ENCODE data around the gene YAP1. TPM values are rescaled to one million over a fixed set of nuclear protein-coding genes. Genes with fewer than 3 reads are reported as not detected.
"Not testable (repeated sequence)": the region's sequence is repeated elsewhere in the genome, so short reads cannot be mapped to it uniquely, and the experiment has no call there.

Gene YAP1
- polyA plus RNA-seq, 4 donors = 171 to 199 (median 186) TPM

- DNase-seq (ENCODE audit: low read depth in 4 of 4, low spot score in 2 of 4) = no peak
These were observed 86.1 kb downstream of the YAP1 start for GRCh38 chr11:102196351-102196750.

- no peak for DNase-seq (ENCODE audit: low read depth in 4 of 4, low spot score in 2 of 4)
These were observed 86.6 kb downstream of the YAP1 start for GRCh38 chr11:102196816-102197215.

DNA sequence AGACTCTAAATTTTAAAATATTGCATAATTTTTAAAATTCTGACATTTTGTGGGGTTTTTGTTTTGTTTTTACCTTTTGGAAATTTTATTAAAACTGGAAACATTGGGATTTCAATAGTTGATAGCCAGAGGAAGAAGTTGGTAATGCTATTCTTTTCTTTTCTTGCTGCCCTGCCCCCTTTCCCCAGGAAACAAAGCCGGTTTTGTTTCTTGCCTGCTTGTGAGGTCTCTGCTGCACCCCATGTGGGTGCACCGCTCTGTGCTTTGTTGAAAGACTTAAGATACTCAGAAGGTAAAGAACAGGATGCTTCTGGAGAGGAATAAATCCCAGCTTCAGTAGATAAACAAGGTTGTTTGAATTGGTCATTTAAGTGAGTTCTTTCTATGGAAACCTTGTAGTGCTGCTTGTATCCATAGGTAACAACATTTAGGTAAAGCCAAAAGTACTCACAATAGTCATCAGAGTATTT lies 87.5 kb downstream of the YAP1 start:
- DNase-seq (ENCODE audit: low read depth in 4 of 4, low spot score in 2 of 4) = no peak

DNA sequence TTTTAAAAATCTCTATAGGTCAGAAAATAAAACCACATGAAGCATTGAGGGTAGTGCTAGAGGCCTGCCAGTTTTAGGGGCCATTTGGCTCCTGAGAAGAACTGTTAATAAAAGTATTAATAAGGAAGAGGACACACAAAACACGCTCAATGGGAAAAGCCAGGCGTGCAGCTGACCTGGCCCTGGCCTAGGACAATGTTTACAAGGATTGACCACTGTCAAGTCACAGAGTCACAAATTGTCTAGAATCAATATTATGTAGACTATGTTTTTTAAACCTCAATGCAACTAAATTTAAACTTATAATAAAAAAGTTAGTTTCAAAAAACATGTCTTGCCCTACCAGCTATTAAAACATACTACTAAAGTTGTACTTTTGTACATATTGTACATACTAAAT lies 89.4 kb downstream of the YAP1 start:
- DNase-seq (ENCODE audit: low read depth in 4 of 4, low spot score in 2 of 4) = no peak

DNA sequence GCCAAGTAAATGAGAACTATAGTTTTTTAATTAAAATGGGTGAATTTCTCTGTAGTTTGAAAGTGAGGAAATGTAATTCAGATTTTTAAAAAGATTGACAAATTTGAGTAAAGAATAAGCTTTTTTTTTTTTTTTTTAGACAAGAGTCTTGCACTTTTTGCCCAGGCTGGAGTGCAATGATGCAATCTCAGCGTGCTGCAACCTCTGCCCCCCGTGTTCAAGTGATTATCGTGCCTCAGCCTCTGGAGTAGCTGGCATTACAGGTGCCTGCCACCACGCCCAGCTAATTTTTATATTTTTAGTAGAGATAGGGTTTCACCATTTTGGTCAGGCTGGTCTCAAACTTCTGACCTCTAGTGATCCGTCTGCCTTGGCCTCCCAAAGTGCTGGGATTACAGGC lies 90.1 kb downstream of the YAP1 start:
- not testable (repeated sequence) for DNase-seq (ENCODE audit: low read depth in 4 of 4, low spot score in 2 of 4)

DNA sequence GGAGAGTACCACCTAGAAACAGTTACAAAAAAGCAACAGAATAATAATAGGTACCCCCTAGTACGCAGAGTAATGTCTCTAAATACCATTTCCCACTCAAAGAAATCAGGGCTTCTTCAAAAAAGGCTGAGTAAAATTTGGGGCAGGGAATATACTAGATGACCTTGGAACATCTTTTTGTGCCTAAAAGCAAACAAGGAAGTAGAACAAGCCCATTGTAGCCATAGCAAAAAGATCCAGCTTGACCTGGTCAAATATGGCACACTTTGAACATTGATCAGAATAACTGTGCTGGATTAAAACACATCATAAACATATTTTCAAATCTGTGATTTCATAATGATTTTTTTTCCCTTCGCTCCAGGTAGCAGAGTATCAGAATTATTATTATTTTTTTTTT lies 91.5 kb downstream of the YAP1 start:
- no peak for DNase-seq (ENCODE audit: low read depth in 4 of 4, low spot score in 2 of 4)

- DNase-seq (ENCODE audit: low read depth in 4 of 4, low spot score in 2 of 4) = no peak
These were observed 92.7 kb downstream of the YAP1 start for GRCh38 chr11:102202972-102203371.

- DNase-seq (ENCODE audit: low read depth in 4 of 4, low spot score in 2 of 4) = no peak
These were observed 93.9 kb downstream of the YAP1 start for GRCh38 chr11:102204174-102204573.

DNA sequence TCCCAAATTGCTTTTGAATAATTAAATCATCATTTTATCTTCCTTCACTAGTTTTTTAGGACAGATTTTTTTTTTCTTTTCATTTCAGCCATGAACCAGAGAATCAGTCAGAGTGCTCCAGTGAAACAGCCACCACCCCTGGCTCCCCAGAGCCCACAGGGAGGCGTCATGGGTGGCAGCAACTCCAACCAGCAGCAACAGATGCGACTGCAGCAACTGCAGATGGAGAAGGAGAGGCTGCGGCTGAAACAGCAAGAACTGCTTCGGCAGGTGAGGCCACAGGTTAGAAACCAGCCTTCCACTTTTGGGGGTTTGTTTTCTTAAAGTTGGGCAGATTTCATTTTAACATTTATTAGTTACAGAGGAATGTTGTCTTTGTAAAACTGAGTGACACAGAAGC lies 95.6 kb downstream of the YAP1 start:
- no peak for DNase-seq (ENCODE audit: low read depth in 4 of 4, low spot score in 2 of 4)

DNA sequence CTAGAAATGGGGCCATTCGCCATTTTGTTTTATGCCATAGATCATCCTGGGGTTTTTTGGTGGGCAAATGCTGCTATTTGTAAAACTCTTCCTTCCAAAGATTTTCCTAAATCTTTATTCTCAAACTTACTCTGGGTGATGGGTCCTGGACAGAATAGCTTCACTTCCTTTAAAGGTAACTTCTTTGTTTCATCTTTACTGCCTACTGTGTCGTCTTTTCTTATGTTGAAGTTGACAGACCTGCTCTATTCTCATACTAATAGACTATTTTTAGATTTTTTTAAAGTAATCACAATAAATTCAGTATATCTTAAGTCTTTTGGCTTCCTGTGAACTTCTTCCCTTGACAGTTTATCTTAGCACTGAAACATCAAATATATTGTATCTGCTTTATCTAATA lies 98.6 kb downstream of the YAP1 start:
- no peak for DNase-seq (ENCODE audit: low read depth in 4 of 4, low spot score in 2 of 4)

DNA sequence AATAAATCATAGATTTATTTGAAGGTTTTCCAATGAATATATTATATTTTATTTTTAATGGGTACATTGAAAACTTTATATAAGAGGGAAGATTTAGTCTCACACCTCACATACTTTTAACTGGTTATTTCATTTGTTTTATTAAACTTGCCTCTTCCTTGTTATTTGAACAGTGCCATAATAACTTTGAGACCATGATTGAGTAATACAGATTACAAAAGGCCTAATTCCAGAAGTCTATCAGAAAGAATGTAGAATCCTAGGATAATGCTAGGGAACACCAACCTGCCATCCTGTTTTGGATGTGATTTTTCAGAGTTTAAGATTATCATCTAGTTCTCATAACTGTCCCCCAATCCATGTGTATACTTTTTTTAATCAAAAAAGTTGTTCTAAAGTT lies 104.4 kb downstream of the YAP1 start:
- no peak for DNase-seq (ENCODE audit: low read depth in 4 of 4, low spot score in 2 of 4)

DNA sequence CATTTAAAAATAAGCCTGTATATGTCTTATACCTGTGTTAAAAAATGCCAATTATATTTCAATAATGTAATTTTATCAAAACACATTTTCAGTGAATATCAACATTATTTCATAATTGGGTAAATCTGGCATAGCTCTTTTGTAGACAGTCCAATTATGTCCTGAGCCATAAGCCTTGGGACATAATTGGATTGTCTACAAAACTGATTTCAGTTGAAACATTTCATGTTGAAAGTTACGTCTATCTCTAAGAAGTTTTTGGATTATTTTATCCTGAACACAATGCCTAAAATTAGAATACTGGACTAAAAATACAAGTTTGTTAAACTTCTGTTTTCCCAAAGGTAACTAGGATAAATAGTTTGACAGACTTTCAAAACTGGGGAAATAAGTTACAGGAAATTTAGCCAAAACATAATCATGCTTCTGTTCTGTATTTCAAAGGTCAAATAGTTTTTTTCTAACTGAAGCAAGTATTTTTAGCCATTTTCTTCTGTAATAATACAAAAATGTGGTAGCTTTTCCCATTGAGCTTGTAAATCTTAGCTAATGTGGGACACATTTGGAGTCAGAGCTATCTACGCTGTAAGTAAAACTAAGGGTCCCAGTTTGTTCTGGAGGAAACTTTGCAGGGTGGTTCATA lies 106.3 kb downstream of the YAP1 start:
- no peak for DNase-seq (ENCODE audit: low read depth in 4 of 4, low spot score in 2 of 4)

DNA sequence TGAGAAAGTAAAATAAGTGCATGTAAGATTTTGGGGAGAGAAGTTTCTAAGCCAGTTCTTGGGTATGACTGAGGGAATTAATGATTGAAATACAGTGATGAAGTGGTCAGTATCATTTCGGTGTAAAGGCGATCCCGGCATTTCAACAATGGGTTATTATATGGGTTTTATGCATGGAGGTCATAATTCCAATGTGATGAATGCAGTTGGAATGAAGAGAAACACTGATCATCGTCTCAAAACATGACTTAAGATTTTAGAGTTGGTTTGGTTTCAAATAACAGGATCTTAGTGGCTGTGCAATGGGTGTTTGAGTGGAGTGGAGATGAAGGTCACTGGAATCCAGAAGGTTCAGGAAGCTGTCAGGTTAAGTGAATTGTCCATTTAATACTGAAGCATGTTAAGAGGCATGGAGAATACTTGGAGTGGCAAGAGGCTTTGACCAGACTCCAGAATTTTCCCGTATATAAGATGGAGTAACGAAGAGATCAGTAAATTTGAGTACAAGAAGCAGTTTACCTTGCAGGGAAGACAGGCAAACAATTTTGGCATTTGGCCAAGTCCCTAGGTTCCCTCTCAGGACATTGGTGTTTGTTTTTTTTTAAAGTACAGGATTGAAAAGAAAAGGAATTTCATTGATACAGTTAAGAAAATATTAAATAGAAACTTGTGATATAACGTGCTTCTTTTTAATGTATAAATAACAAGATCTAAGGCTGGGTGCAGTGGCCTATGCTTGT lies 110.7 kb downstream of the YAP1 start:
- DNase-seq (ENCODE audit: low read depth in 4 of 4, low spot score in 2 of 4) = no peak

- DNase-seq (ENCODE audit: low read depth in 4 of 4, low spot score in 2 of 4) = no peak
These were observed 113.6 kb downstream of the YAP1 start for GRCh38 chr11:102223859-102224258.

- DNase-seq (ENCODE audit: low read depth in 4 of 4, low spot score in 2 of 4) = no peak
These were observed 115.7 kb downstream of the YAP1 start for GRCh38 chr11:102225689-102226568.

DNA sequence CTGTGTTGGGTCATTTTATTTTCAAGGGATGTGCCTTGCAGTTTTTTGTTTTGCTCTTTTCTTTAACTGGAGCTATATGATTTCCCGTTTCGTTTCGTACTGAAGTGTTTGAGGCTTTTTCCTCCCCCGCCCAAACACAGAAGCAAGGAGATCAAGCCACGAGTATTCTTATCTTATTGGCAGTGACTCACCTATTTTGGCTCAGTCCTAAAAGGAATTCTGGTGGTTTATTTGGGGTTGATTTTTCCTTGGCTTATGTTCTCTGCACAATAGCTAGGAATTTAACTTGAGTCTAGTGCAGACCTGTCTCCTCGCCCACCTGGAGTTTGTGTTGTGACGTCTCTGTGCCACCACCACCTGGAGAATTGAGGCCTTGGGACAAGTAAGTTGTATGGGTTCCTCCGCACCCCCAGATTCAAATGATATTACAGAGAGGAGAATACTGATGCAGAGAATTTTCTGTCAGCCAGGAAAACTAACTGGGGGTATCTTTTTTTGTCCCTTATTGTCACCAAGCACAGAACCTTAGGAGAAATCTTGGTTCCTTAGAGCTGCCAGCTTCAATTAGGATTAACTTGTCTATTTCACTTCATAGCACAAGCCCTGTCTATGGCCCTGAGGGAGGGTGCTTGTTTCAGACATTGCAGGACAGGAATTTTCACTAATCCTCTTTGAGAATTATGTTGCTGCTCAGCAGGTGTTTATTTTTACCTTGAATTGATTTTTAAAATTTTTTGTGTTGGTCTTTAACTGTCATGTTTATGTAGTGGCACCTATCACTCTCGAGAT lies 116.6 kb downstream of the YAP1 start:
- DNase-seq (ENCODE audit: low read depth in 4 of 4, low spot score in 2 of 4) = no peak

GRCh38 chr11:102229510-102230123 lies 119.4 kb downstream of the YAP1 start:
- DNase-seq (ENCODE audit: low read depth in 4 of 4, low spot score in 2 of 4) = no peak

- no peak for DNase-seq (ENCODE audit: low read depth in 4 of 4, low spot score in 2 of 4)
These were observed 119.9 kb downstream of the YAP1 start for GRCh38 chr11:102230186-102230585.

GRCh38 chr11:102230911-102231310 lies 120.7 kb downstream of the YAP1 start:
- no peak for DNase-seq (ENCODE audit: low read depth in 4 of 4, low spot score in 2 of 4)

DNA sequence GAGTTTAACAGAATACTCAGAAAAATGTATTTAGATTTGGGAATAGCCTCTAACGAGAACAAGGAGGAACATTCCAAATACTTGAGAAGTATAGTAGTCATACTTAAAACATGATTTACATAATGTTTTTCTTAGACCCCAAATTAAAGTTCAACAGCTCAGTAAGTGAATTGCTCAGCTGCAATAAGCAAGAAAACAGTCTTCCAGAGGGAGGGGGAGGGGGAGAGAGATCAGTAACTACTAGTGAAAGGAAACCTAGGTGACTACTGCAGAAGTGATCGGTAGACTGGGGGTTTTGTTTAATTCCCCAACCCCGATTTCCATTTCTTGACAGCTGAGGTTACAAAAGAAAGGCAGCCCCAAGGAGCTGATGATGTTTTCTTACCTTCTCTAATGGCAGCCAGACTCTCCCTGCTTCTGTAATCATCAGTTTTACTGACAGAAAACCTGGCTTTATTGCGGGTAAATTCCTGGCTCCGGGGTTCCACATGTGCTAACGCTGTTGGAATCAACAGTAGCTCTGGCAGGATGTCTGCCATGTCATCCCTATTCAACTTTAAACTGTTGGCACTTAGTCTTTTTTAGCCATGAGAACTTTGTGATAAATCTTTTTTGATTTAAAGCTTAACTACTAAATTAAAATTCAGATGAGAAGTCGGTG lies 124.7 kb downstream of the YAP1 start:
- no peak for DNase-seq (ENCODE audit: low read depth in 4 of 4, low spot score in 2 of 4)

Data from left renal cortex interstitium (tissue), 4 donors.